Loucy (cell line): Measurements from ENCODE around the gene SCN9A.

Experiments
- H2AFZ ChIP-seq: fragments of 200-600 bp; sonication (generic); 2 replicates; pipeline ENCODE4 v1.6.0; 2016; ENCODE audit warnings: antibody characterized with exemption, mild to moderate bottlenecking, low read length, moderate library complexity
- H3F3A ChIP-seq: fragments of 200-600 bp; 2 replicates; pipeline ENCODE4 v1.6.0; 2016; ENCODE audit warnings: antibody characterized with exemption, low read depth, mild to moderate bottlenecking
- H3K27me3 ChIP-seq: fragments of 200-600 bp; sonication (generic); 2 replicates; pipeline ENCODE4 v1.6.1; 2014; ENCODE audit warnings: low read length, mild to moderate bottlenecking; ENCODE audit not compliant: insufficient read depth, poor library complexity, severe bottlenecking
- H3K36me3 ChIP-seq: fragments of 200-600 bp; sonication (generic); 2 replicates; pipeline ENCODE4 v1.6.1; 2016; ENCODE audit warnings: low read length; ENCODE audit not compliant: insufficient read depth
- H3K4me1 ChIP-seq: fragments of 200-600 bp; sonication (generic); 2 replicates; pipeline ENCODE4 v1.5.1; 2014; ENCODE audit warnings: low read length, mild to moderate bottlenecking; ENCODE audit not compliant: insufficient read depth, poor library complexity, severe bottlenecking
- H3K4me2 ChIP-seq: fragments of 200-600 bp; sonication (generic); 2 replicates; pipeline ENCODE4 v1.6.0; 2014; ENCODE audit warnings: antibody characterized with exemption, low read length, low read depth, mild to moderate bottlenecking; ENCODE audit not compliant: poor library complexity, severe bottlenecking
- H3K4me3 ChIP-seq: fragments of 200-600 bp; sonication (generic); 2 replicates; pipeline ENCODE4 v1.5.1; 2014; ENCODE audit warnings: low read length, mild to moderate bottlenecking, mixed read lengths; ENCODE audit not compliant: poor library complexity, severe bottlenecking
- H3K79me2 ChIP-seq: fragments of 200-600 bp; sonication (generic); 2 replicates; pipeline ENCODE4 v1.6.1; 2014; ENCODE audit warnings: low read length; ENCODE audit not compliant: insufficient read depth
- H3K9ac ChIP-seq: fragments of 200-600 bp; sonication (generic); 2 replicates; pipeline ENCODE4 v1.6.0; 2014; ENCODE audit warnings: mild to moderate bottlenecking, low read depth, low read length, moderate library complexity; ENCODE audit not compliant: poor library complexity, severe bottlenecking
- H3K9me2 ChIP-seq: fragments of 200-600 bp; sonication (generic); replicated peaks from 2 replicates; pipeline ENCODE4 v1.6.1; 2016; ENCODE audit warnings: low read depth, low read length, mixed read lengths
- H3K9me3 ChIP-seq: fragments of 200-600 bp; sonication (generic); 2 replicates; pipeline ENCODE4 v1.6.1; 2014; ENCODE audit warnings: mild to moderate bottlenecking, antibody characterized with exemption, low read length, low read depth; ENCODE audit not compliant: insufficient read depth
- H4K20me1 ChIP-seq: fragments of 200-600 bp; sonication (generic); 2 replicates; pipeline ENCODE4 v1.6.0; 2014; ENCODE audit warnings: antibody characterized with exemption, low read length, mild to moderate bottlenecking; ENCODE audit not compliant: insufficient read depth, poor library complexity, severe bottlenecking
- CTCF ChIP-seq: fragments of 200-600 bp; sonication (generic); conservative IDR thresholded peaks from 2 replicates; pipeline ENCODE4 v1.5.1; 2014; ENCODE audit warnings: mild to moderate bottlenecking, antibody characterized with exemption, low read length
- EZH2phosphoT487 ChIP-seq: fragments of 200-600 bp; IDR thresholded peaks from 2 replicates; pipeline ENCODE4 v1.6.1; 2018; ENCODE audit warnings: antibody characterized with exemption, mild to moderate bottlenecking, moderate library complexity, borderline replicate concordance

SCN9A gene

GRCh38 chr2:166329465-166329864 is 46.3 kb downstream of the SCN9A start:
- Histone ChIP-seq H2AFZ (no peak overlapping the region), H3K4me3 (no peak overlapping the region), H3K79me2 (no peaks in the 10 kb centered on the region), H3F3A (no peaks in the 10 kb centered on the region), H3K4me1 (no peaks in the 10 kb centered on the region), H3K9me3 (no peaks in the 10 kb centered on the region), H3K9me2 (no peaks in the 10 kb centered on the region), H3K36me3 (no peaks in the 10 kb centered on the region), H4K20me1 (no peaks in the 10 kb centered on the region), H3K9ac (no peak overlapping the region), H3K27me3 (no peaks in the 10 kb centered on the region), H3K4me2 (no peak overlapping the region)
- TF ChIP-seq CTCF (no peak), EZH2phosphoT487 (no peak)

- no peaks in the 10 kb centered on the region for H3K9me2 ChIP-seq
- H3K79me2 ChIP-seq: no peaks in the 10 kb centered on the region
- H3K4me1 ChIP-seq: no peaks in the 10 kb centered on the region
- H3K9ac ChIP-seq: no peak overlapping the region
- H4K20me1 ChIP-seq: no peaks in the 10 kb centered on the region
- no peaks in the 10 kb centered on the region for H3K36me3 ChIP-seq
- H2AFZ ChIP-seq: no peak overlapping the region
- H3K27me3 ChIP-seq: no peaks in the 10 kb centered on the region
- H3K4me3 ChIP-seq: no peak overlapping the region
- no peak for TF ChIP-seq EZH2phosphoT487
- no peak for TF ChIP-seq CTCF
- no peaks in the 10 kb centered on the region for H3F3A ChIP-seq
- no peaks in the 10 kb centered on the region for H3K9me3 ChIP-seq
- no peak overlapping the region for H3K4me2 ChIP-seq
Observed at GRCh38 chr2:166328147-166328546, 47.6 kb downstream of the SCN9A start.

GRCh38 chr2:166321076-166321475 is 54.7 kb downstream of the SCN9A start:
- Histone ChIP-seq H4K20me1 (no peaks in the 10 kb centered on the region), H3K36me3 (no peaks in the 10 kb centered on the region), H3K27me3 (no peaks in the 10 kb centered on the region), H3K9me2 (no peaks in the 10 kb centered on the region), H3K9ac (no peak overlapping the region), H3K4me2 (no peak overlapping the region), H3K9me3 (no peaks in the 10 kb centered on the region), H3F3A (no peaks in the 10 kb centered on the region), H3K4me1 (no peaks in the 10 kb centered on the region), H3K4me3 (no peak overlapping the region), H2AFZ (no peak overlapping the region), H3K79me2 (no peaks in the 10 kb centered on the region)
- no peak for TF ChIP-seq CTCF
- TF ChIP-seq EZH2phosphoT487: no peak
